NK-92 treated with Interleukin-12 subunit alpha and Interleukin-12 subunit beta, amount 100 ng/mL, for 24 hours (cell line): Measurements from ENCODE around the gene BCAN.

Source experiments
- DNase-seq: peaks from one replicate; lab custom pipeline; 2025; lab: John Stamatoyannopoulos, UW

Gene BCAN

GRCh38 chr1:156700736-156701531, 59.0 kb downstream of the BCAN start:
- DNase-seq = no peak

DNA sequence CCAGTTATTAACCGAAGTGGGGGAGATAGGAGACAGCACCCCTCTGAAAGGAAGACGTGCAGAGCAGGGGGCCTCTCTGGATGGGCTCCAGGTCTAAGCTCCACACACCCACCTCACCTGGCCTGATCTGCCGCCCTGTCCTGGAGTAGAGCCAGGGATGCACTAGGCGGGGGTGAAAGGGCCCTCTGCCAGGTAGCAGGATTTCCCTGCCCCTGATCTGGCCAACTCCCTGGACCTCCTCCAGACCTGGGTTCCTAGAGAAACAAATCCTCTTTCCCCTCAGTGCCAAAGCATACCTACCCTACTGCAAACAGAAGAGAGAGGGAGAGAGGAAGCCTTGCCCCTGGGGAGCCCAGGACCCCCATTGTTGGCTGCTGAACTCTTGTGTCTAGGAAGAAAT, 61.4 kb downstream of the BCAN start:
- no peak for DNase-seq

- no peak for DNase-seq
These were observed 61.8 kb downstream of the BCAN start for GRCh38 chr1:156703741-156704140.

- no peak for DNase-seq
These were observed 62.3 kb downstream of the BCAN start for GRCh38 chr1:156704166-156704711.

GRCh38 chr1:156704930-156705320, 63.0 kb downstream of the BCAN start:
- no peak for DNase-seq

- no peak for DNase-seq
These were observed 63.5 kb downstream of the BCAN start, which contains the start of gene CRABP2 for GRCh38 chr1:156705321-156705917. Gene CRABP2, minus strand, starts transcription at chr1:156705583. Its CDS starts 137 bp downstream, at chr1:156705446.

- DNase-seq = no peak
These were observed 64.2 kb downstream of the BCAN start for GRCh38 chr1:156705918-156706656.

GRCh38 chr1:156706657-156707416, 64.9 kb downstream of the BCAN start:
- DNase-seq = no peak

- no peak for DNase-seq
These were observed 65.7 kb downstream of the BCAN start for GRCh38 chr1:156707417-156708217.

- no peak for DNase-seq
These were observed 66.3 kb downstream of the BCAN start for GRCh38 chr1:156708218-156708661.

DNA sequence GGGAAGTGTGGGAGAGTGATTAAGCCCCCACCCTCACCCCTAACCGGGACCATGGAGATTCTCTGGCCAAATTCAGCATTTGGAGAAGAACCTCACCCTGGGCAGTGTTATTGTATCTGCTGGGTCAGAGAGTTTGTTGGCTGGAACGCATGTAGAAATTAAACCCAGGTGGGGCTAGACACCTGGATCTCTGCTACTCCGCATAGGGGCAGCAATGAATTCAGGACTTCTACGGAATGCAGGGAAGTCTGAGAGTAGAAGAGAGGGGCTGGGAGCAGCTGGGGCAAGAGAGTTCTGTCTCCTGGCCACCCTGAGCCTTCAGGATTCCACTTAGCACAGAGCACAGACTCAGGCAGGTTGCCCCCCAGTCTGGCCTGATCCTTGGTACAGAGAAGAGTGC, 67.1 kb downstream of the BCAN start:
- DNase-seq = no peak
